Right lobe of liver (tissue), 4 donors: Measurements from ENCODE around the gene SCNN1A.

ENCODE experiments used
- POLR2A ChIP-seq: fragments of 450-650 bp; IDR thresholded peaks from one replicate; pipeline ENCODE4 v1.6.1; 2017; ENCODE audit warnings: antibody characterized with exemption, mild to moderate bottlenecking
- TF ChIP-seq, protein P1 (sequence below), 4 donors: fragments of 200-600 bp in 3 of 4; fragments of 450-650 bp in 1 of 4; IDR thresholded peaks; one replicate each; pipeline versions ENCODE4 v1.5.1 to v1.8.0; 2016 to 2022; ENCODE audit warnings: antibody characterized with exemption in 4 of 4, mild to moderate bottlenecking in 2 of 4
- donor health status: DM: no; HTN: no; CAD: no.
- donor health status: DM: no; HTN: no; CAD: no.
- donor health status: DM: no; HTN: yes; CAD: no.

DNA sequence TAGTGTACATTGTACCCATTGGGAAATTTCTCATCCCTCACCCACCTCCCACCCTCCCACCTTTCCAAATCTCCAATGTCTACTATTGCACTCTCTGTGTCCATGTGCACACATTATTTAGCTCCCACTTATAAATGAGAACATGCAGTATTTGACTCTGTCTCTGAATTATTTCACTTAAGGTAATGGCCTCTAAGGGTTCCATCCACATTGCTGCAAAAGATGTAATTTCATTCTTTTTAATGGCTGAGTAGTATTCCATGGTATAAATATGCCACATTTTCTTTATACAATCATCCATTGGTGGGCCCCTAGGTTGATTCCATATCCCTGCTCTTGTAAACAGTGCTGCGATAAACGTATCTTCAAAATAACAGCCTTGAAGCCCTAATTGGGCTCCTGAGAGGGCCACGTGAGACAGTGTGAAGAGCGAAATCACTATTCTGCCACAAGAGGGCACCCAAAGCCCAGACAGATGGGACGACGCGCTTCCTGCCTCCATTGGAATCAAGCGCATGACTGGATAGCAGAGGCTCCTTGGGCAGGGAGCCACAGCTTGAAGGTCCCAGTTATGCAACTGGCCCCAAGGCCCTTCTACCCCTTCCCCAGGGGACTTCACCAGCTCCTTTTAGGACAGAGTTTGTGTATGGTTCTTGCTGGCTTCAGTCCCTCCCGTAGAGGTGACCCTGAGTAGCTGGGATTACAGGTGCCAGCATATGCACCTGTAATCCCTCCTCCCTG is 48.1 kb upstream of the SCNN1A start:
- TF ChIP-seq POLR2A: no peak
- TF ChIP-seq, protein P1, sequence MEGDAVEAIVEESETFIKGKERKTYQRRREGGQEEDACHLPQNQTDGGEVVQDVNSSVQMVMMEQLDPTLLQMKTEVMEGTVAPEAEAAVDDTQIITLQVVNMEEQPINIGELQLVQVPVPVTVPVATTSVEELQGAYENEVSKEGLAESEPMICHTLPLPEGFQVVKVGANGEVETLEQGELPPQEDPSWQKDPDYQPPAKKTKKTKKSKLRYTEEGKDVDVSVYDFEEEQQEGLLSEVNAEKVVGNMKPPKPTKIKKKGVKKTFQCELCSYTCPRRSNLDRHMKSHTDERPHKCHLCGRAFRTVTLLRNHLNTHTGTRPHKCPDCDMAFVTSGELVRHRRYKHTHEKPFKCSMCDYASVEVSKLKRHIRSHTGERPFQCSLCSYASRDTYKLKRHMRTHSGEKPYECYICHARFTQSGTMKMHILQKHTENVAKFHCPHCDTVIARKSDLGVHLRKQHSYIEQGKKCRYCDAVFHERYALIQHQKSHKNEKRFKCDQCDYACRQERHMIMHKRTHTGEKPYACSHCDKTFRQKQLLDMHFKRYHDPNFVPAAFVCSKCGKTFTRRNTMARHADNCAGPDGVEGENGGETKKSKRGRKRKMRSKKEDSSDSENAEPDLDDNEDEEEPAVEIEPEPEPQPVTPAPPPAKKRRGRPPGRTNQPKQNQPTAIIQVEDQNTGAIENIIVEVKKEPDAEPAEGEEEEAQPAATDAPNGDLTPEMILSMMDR (IDR thresholded peaks at IDR 0.05): peak; percentile 90 to 93 (median 92)
